HEK293T (cell line): ENCODE measurements around the gene PDX1.

ENCODE experiments used
- FOXM1 ChIP-seq: fragments of 450-650 bp; IDR thresholded peaks from 2 replicates; pipeline ENCODE4 v1.6.1; 2017; ENCODE audit warnings: mild to moderate bottlenecking, borderline replicate concordance
- HDGF ChIP-seq: fragments of 450-650 bp; IDR thresholded peaks from 2 replicates; pipeline ENCODE4 v1.6.1; 2017; ENCODE audit warnings: antibody characterized with exemption, borderline replicate concordance
- L3MBTL2 ChIP-seq: fragments of 450-650 bp; conservative IDR thresholded peaks from 2 replicates; pipeline ENCODE4 v1.6.1; 2016; ENCODE audit warnings: mild to moderate bottlenecking
- PKNOX1 ChIP-seq: fragments of 450-650 bp; IDR thresholded peaks from 2 replicates; pipeline ENCODE4 v1.6.1; 2016
- SP1 ChIP-seq: fragments of 450-650 bp; IDR thresholded peaks from 2 replicates; pipeline ENCODE4 v1.6.1; 2017
- TARDBP ChIP-seq: fragments of 450-650 bp; IDR thresholded peaks from 2 replicates; pipeline ENCODE4 v1.6.1; 2016

DNA sequence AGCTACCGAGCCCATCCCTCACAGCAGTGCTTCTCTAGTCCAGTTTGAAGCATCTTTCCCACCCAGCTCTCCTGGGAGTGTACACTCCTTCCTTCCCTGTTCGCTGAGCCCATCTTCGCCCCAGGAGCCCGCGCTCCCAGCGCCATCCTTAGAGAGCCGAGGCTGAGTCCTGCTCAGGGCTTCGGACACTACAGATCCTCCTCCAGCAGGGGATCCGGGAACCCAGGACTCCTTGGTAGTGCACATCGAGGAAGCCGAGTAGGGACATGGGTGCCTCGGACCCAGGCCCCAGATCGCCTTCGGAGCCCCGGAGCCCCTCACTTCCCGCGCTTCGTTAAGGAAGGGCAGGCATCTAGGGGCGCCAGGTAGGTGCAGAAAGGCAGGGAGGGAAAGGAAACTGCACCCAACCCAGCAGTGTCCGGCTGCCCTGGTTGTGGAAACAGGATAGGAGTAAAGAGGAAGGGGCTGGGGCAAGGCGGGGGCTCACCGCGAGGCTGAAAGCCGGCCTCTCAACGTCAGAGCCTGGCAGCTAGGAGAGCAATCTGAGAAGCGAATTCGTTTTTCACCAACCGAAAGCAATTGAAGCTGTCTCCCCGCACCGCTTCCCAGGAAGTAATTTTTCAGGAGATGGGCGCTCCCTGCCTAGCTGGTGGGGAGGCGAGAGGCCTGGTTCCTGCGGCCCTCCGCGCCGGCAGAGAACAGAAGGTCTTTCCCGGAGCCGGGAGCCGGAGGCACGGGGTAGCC, 1.0 kb downstream of the PDX1 start:
- TF ChIP-seq TARDBP (no peak), PKNOX1 (no peak), L3MBTL2 (no peak), HDGF (no peak), FOXM1 (no peak), SP1 (no peak)
